Measurements from ENCODE around the gene GRIP2. TPM values are rescaled to one million over a fixed set of nuclear protein-coding genes. Genes with fewer than 3 reads are reported as not detected.

The GRIP2 gene
- 0.28 TPM in 1 of 2 replicates, not detected in the other for total RNA-seq

GRCh38 chr3:14539742-14540491, at the start of gene GRIP2:
Gene GRIP2, minus strand, starts transcription at chr3:14540342. Its CDS starts 34 bp downstream, at chr3:14540308.

Other genes starting within 250 kb of the GRIP2 start
- gene SLC6A6, start 137.7 kb downstream of the GRIP2 start, total RNA-seq, result 6.5 and 13.2 TPM in 2 replicates
- 6.0 and 9.8 TPM in 2 replicates for gene CCDC174, start 111.4 kb upstream of the GRIP2 start, total RNA-seq
- gene C3orf20, start 134.8 kb upstream of the GRIP2 start, total RNA-seq, result not detected in 2 replicates